Retinal pigment epithelial cell (primary cell): ENCODE data around the gene MEF2D.
A peak's percentile ranks its signal among the peaks of the same experiment; 100 is the strongest.

Experiments used
- DNase-seq: peaks from one replicate; pipeline ENCODE4 v3.0.0-alpha.2; 2010; ENCODE audit warnings: low read depth
- H3K4me3 ChIP-seq: 2 replicates; pipeline ENCODE4 v1.5.1; 2011; ENCODE audit warnings: mild to moderate bottlenecking, low read length, control low read depth, moderate library complexity
- TF ChIP-seq, protein P1 (sequence below): conservative IDR thresholded peaks from 2 replicates; pipeline ENCODE4 v1.5.1; 2011; ENCODE audit warnings: low read depth, low read length, control low read depth, inconsistent platforms

MEF2D gene

DNA sequence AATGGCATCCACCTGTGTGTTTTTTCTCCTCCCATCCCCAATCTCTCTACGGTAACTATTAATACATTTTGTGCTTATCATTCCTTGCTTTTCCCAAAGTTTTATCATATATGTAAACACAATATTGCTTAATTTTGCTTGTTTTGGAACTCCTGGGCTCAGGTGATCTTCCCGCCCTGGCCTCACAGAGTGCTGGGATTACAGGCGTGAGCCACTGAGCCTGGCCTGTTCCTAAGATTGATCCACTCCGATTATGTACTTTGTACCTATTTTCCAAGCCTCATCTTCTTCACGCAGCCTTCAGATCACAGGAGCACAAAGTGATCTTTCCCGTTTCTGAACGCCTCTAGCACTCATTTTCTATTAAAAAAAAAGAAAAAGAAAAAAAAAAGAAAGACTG is 45.2 kb downstream of the MEF2D start:
- DNase-seq = no peak
- TF ChIP-seq, protein P1, sequence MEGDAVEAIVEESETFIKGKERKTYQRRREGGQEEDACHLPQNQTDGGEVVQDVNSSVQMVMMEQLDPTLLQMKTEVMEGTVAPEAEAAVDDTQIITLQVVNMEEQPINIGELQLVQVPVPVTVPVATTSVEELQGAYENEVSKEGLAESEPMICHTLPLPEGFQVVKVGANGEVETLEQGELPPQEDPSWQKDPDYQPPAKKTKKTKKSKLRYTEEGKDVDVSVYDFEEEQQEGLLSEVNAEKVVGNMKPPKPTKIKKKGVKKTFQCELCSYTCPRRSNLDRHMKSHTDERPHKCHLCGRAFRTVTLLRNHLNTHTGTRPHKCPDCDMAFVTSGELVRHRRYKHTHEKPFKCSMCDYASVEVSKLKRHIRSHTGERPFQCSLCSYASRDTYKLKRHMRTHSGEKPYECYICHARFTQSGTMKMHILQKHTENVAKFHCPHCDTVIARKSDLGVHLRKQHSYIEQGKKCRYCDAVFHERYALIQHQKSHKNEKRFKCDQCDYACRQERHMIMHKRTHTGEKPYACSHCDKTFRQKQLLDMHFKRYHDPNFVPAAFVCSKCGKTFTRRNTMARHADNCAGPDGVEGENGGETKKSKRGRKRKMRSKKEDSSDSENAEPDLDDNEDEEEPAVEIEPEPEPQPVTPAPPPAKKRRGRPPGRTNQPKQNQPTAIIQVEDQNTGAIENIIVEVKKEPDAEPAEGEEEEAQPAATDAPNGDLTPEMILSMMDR = no peak
- no peak overlapping the region for H3K4me3 ChIP-seq

DNA sequence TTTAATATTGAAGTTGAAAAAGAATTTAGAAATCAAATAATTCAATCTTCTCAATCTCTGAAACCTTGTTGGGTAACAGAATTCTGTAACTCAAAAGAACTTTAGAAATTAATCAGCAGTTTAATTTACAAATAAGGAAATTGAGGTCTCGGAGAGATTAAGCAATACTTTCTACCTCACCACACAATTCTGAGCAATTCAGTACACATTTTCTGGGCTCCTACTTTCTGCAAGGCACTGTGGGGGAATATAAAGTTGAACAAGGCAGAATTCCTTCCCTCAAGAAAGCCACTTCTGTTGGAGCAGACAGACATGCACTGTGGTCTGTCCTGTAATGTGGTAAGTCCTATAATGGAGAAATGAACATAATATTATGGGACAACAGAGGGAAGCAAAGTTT is 47.7 kb downstream of the MEF2D start:
- TF ChIP-seq, protein P1 = no peak
- no peak for DNase-seq
- H3K4me3 ChIP-seq = no peak overlapping the region

DNA sequence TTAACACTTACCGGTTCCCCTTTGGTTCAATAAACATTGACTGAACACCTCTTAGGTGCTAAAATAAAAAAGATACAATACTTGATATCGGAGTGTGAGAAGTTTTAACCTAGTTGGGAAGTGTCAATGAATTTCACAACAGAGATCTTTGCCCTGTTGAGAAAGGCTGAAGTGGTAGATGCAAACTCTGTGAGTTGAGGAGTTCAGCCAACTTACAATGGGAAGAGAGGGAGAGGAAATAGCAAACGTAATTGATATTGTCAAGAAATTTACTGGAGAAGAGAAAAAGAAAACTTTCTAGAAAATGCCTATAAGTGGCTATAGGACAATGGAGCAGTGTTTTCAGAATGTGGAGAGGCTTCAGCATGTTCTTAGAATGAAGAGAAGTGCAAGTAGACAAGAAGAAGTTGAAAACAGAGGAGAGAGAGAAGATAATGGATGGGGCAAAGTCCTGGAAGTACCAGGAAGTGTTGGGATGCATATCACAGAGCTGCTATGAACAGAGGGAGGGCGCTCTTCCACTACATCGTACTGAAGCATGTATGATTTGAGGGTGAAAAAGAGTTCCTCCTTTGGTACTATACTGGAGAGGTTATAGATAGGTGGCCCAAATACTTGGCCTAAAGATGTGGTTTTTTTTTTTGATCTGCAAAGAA is 48.9 kb downstream of the MEF2D start:
- TF ChIP-seq, protein P1 = peak; percentile 3
- no peak overlapping the region for H3K4me3 ChIP-seq
- no peak for DNase-seq

DNA sequence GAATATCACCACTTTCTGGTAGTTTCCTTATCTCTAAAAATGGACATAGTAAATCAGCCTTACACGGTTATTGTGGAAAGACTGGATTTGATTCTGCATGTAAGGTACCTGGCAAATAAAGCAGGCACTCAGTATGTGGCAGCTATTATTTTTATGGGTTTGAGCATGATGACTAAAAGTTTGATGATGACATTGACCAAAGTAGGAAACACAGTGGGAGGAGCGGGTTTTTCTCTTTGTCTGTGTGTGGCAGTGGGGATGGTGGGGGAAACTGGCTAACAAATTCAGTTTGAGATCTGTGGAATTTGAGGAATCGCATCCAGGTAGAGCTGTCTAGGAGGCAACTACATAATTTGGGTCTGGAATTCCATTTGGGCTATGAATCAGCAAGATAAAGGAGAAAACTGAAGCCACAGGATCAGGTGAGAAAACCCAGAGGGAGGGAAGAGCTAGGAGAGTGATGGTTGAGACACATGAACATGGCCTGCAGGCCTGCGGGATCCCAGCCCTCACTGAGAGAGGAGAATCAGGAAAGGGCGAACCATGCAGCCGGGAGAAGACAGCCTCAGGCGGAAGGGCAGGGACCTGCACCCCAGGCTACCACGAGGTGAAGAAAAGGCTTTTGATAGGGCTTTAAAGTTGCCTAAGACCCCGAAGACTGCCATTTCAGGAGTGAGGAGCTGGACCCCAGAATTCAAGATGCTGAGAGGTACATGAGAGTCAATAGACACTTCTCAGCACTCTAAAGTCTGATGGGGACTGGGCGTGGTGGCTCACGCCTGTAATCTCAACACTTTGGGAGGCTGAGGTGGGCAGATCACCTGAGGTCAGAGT is 52.2 kb downstream of the MEF2D start:
- no peak for DNase-seq
- H3K4me3 ChIP-seq = no peak overlapping the region
- TF ChIP-seq, protein P1 = no peak

DNA sequence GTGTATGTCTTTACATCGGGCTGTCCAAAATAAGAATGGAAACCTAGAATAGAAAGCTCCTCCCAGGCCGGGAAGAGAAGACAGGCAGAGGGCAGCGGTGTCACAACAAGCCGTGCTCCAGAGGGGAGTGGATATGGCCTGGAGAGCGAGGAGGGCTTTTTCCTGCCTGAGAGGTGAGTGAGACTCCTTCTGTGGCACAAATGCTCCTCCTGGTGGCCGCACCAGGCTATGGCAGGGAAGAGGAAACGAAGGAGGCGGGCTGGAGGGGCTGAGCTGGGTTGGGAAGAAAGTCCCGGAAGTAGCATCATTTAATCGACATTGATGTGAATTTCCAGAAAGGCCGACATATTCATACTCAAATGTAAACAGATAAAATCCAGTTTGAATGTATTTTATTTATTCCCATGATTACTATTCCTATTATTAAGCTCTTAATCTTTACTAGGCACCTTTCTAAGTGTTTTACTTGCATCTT is 54.7 kb downstream of the MEF2D start:
- TF ChIP-seq, protein P1 = peak; percentile 98
- no peak overlapping the region for H3K4me3 ChIP-seq
- peak; percentile 12 for DNase-seq

DNA sequence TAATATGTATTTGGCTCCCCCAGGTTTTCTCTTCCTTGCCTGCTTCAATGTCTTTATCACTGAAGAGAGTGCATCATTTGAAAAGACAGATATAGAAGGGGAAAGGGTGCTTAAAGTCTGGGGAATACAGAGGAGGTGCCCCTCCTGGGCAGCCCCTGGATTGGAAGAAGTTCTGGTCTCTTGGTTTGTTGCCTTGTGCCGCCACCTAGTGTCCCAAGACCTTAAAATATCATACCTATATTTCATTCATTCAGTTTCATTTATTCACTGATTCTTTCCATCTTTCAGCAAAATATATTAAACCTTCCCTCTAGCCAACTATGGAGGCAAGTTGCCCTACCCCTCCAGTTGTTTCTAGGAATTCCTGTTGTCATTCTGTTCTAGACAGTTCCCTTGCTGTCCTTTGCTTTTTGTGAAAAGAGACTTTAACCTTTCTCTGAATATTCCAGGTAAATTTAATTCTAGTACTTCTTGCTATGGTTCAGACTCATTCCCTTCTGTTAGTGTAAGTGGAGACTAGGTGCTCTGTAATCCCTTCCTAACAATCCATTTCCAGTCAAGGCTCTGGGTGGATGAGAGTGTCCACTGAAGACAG is 56.1 kb downstream of the MEF2D start:
- DNase-seq = no peak
- no peak overlapping the region for H3K4me3 ChIP-seq
- TF ChIP-seq, protein P1 = peak; percentile 50

DNA sequence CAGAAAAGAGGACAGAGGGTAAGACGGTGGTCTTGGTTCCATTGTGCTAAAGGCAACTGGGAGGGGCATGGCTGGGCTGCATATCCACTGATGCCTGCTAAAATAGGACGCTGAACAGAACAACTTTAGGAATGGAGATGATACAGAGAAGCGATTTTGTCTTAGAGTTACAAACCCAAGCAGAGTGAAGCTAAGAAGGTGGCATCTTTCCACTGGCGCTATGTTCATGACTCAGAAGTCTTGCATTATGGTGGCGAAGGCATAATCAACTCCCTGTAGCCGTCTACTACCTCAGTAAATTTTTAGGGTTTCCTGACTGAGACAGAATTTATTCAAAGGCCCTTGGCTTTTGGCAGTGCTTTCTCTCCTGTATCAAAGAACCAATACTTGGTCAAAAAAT is 57.3 kb downstream of the MEF2D start:
- H3K4me3 ChIP-seq = no peak overlapping the region
- no peak for DNase-seq
- TF ChIP-seq, protein P1 = no peak
